ENCODE data around the gene TEKTIP1.

TEKTIP1 gene

GRCh38 chr19:3538258-3538929 is 580 bp upstream of the TEKTIP1 start:
- no peak for DNase-seq

GRCh38 chr19:3539756-3540118 is 763 bp downstream of the TEKTIP1 start:
- no peak for DNase-seq

- DNase-seq = no peak
Measured at GRCh38 chr19:3543150-3544057, 4.4 kb downstream of the TEKTIP1 start.

GRCh38 chr19:3544058-3544376 is 5.0 kb downstream of the TEKTIP1 start:
- no peak for DNase-seq

- DNase-seq = peak; percentile 21
Measured at GRCh38 chr19:3544742-3545668, 6.0 kb downstream of the TEKTIP1 start.

GRCh38 chr19:3545669-3546034 is 6.7 kb downstream of the TEKTIP1 start:
- no peak for DNase-seq

GRCh38 chr19:3546119-3546518 is 7.1 kb downstream of the TEKTIP1 start:
- no peak for DNase-seq

- DNase-seq = no peak
Measured at GRCh38 chr19:3547301-3547731, 8.3 kb downstream of the TEKTIP1 start.

GRCh38 chr19:3547767-3548282 is 8.9 kb downstream of the TEKTIP1 start:
- no peak for DNase-seq

- DNase-seq = no peak
Measured at GRCh38 chr19:3548606-3549005, 9.6 kb downstream of the TEKTIP1 start.

- DNase-seq = no peak
Measured at GRCh38 chr19:3549816-3550215, 10.8 kb downstream of the TEKTIP1 start.

- DNase-seq = no peak
Measured at GRCh38 chr19:3550947-3551791, 12.2 kb downstream of the TEKTIP1 start.

GRCh38 chr19:3551792-3552095 is 12.8 kb downstream of the TEKTIP1 start:
- DNase-seq = no peak

GRCh38 chr19:3554254-3555083 is 15.5 kb downstream of the TEKTIP1 start:
- DNase-seq = no peak

- no peak for DNase-seq
Measured at GRCh38 chr19:3555653-3556422, 16.9 kb downstream of the TEKTIP1 start.

GRCh38 chr19:3556423-3556977 is 17.5 kb downstream of the TEKTIP1 start:
- no peak for DNase-seq

- DNase-seq = no peak
Measured at GRCh38 chr19:3556978-3557460, 18.0 kb downstream of the TEKTIP1 start.

- peak; percentile 86 for DNase-seq
Measured at GRCh38 chr19:3557461-3558248, 18.7 kb downstream of the TEKTIP1 start, which contains the start of gene MFSD12. TSS of gene MFSD12 (minus strand) at chr19:3557586. CDS start at chr19:3557403, 183 bp downstream.
